Body of pancreas (tissue), 4 donors: ENCODE data around the gene ZNF774. TPM values are rescaled to one million over a fixed set of nuclear protein-coding genes. Genes with fewer than 3 reads are reported as not detected.

Experiments used
- ATAC-seq: fragments of 150-250 bp; one replicate; pipeline ENCODE4 v1.9.1; 2016
- DNase-seq, 4 donors: peaks; one replicate each; pipeline ENCODE4 v3.0.0-alpha.2; 2019
- H3K27ac ChIP-seq, 4 donors: fragments of 200-600 bp; sonication (generic); 1 replicate in 3 of 4; 2 replicates in 1 of 4; pipeline versions ENCODE4 v1.5.1 to v1.6.1; 2016 to 2019; ENCODE audit warnings: mild to moderate bottlenecking in 1 of 4, mixed read lengths in 1 of 4, moderate library complexity in 1 of 4
- H3K27me3 ChIP-seq, 2 donors: fragments of 200-600 bp; sonication (generic); one replicate each; pipeline ENCODE4 v1.6.0; 2016; ENCODE audit warnings: mild to moderate bottlenecking in 1 of 2
- H3K36me3 ChIP-seq, 2 donors: fragments of 200-600 bp; sonication (generic); replicated peaks in 1 of 2; 2 replicates each; pipeline ENCODE4 v1.5.1; 2016; ENCODE audit warnings: low read depth in 2 of 2; ENCODE audit not compliant: insufficient read depth in 1 of 2
- H3K4me1 ChIP-seq: fragments of 200-600 bp; sonication (generic); one replicate; pipeline ENCODE4 v1.6.0; 2016
- H3K4me3 ChIP-seq, 2 donors: fragments of 200-600 bp; sonication (generic); 1 replicate in 1 of 2; 2 replicates in 1 of 2; pipeline ENCODE4 v1.5.1; 2016 to 2019
- H3K9me3 ChIP-seq, 3 donors: fragments of 200-600 bp; sonication (generic); 1 replicate in 2 of 3; 2 replicates in 1 of 3; pipeline ENCODE4 v1.5.1; 2016
- CTCF ChIP-seq, 7 experiments: fragments of 450-650 bp in 4 of 7; fragments of 200-600 bp in 3 of 7; sonication (generic) in 3 of 7; IDR thresholded peaks; one replicate each; pipeline ENCODE4 v1.5.1; 2016 to 2019; ENCODE audit warnings: antibody characterized with exemption in 7 of 7
- POLR2A ChIP-seq, 3 donors: fragments of 450-650 bp; IDR thresholded peaks; one replicate each; pipeline ENCODE4 v1.6.1; 2016; ENCODE audit warnings: antibody characterized with exemption in 3 of 3, mild to moderate bottlenecking in 2 of 3
- WGBS, 2 donors: methylation state at CpG; one replicate each; pipeline ENCODE4 v1.1.5; 2017; 5-methylcytosine and 5-hydroxymethylcytosine counted together
- intact Hi-C: fragments of 100-400 bp; cut with DNase I; formaldehyde crosslinking; loops from one replicate; pipeline ENCODE4 v1.15.1; 2023
- total RNA-seq, 2 donors: library from RNA; depleted of rRNA; stranded (reverse); fragments of >200 nt; gene quantifications; one replicate each; pipeline ENCODE4 v1.1.0, GENCODE V29; 2016

The ZNF774 gene
- total RNA-seq, 2 donors from 2014 or later: 5.7 to 9.6 TPM

- H3K9me3 ChIP-seq: peaks cover 0 to 4% (median 0%) of the 10 kb centered on the region in 3 donors
- DNase-seq (no peak), ATAC-seq (no peak)
- H3K27me3 ChIP-seq: no peaks in the 10 kb centered on the region
- H3K4me3 ChIP-seq: no peak overlapping the region
- no peak overlapping the region for H3K27ac ChIP-seq
- no peak for TF ChIP-seq POLR2A (IDR thresholded peaks at IDR 0.05)
- no peaks in the 10 kb centered on the region for H3K36me3 ChIP-seq
- intact Hi-C loops: no loop called here
- H3K4me1 ChIP-seq: peaks cover 3% of the 10 kb centered on the region
These were observed 30.2 kb downstream of the ZNF774 start for GRCh38 chr15:90382320-90382719.

DNA sequence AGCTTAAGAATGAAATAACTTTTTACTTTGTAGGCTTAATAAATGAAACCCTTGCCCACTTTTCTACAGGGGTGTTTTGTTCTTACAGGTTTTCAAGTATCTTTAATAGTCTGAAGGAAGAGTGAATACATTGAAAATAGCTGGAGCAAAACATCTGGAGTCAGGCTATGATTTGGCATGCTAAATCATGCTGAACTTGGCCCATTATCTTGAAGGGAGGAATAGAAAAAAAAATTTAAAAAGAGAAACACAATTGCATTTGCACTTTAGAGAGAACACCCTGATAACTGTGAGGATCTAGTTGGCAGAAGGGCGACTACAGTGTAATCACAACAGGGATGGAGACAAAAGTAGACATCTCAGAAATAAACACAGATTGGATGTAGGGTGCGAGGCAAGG lies 34.1 kb downstream of the ZNF774 start:
- DNase-seq (no peak), ATAC-seq (no peak)
- Histone ChIP-seq H3K27me3 (no peaks in the 10 kb centered on the region), H3K9me3 (no peaks in the 10 kb centered on the region), H3K36me3 (no peaks in the 10 kb centered on the region), H3K27ac (no peak overlapping the region), H3K4me1 (peaks cover 30% of the 10 kb centered on the region), H3K4me3 (no peak overlapping the region)
- intact Hi-C loops: no loop called here
- 74 to 83% methylated on average over 2 of the region's 2 CpGs for WGBS, 2 donors
- TF ChIP-seq POLR2A (IDR thresholded peaks at IDR 0.05) (no peak), CTCF (IDR thresholded peaks at IDR 0.05) (no peak)

DNA sequence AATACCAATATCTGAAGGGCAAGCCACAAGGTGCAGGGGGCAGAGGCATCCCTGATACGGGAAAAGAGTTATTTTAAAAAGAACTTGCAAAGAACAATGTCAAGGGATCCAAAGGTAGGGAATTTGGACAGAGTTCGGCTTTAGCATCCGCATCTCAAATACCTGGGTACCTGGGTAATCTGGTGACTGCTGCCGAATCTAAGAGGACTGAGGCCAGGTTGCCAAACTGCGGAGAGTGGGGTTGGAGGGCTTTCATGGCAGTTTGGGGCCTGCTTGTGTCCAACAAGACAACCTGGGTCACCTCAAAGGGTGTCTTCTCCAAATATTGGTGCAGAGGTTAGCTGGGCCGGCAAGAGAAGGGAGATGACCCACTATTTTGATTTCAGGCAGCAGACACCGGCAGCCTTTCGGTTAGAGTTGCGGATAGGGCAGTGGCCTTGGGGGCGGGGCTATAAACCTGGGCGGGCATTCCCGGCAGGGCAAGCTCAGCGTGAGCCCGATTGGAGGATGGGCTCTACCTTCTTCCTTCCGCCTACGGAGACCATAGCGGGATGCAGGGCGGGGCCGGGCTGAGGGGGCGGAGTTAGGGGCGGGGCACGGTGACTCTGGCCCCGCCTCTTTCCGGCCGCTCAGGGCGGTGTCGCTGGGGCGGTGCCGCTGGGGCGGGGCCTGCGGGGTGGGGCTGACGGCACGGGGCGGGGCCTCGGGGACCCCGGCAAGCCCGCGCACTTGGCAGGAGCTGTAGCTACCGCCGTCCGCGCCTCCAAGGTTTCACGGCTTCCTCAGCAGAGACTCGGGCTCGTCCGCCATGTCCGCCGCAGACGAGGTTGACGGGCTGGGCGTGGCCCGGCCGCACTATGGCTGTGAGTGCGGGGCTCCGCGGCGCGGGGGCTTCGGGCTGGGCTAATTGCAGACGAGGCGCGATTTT lies 35.7 kb downstream of the ZNF774 start, which contains the start of gene IQGAP1:
IQGAP1 (plus strand) TSS at position 709 of the 928 bp plus-strand sequence; CDS start at position 809, 100 bp downstream.
- peak within 1 kb of the TSS; percentile 60 to 83 for H3K4me3 ChIP-seq
- intact Hi-C loops: no loop called here
- WGBS, 2 donors: 6 to 31% methylated on average over 5 to 29 of the region's 62 CpGs

GRCh38 chr15:90388462-90389380 lies 36.6 kb downstream of the ZNF774 start:
- ATAC-seq (peak; percentile 37), DNase-seq (peak; percentile 59 to 63 (median 62))
- WGBS, 2 donors: 0 to 2% methylated on average over 16 to 39 of the region's 52 CpGs
- no peaks in the 10 kb centered on the region for H3K27me3 ChIP-seq
- peak overlapping the region; percentile 60 to 83 for H3K4me3 ChIP-seq
- H3K36me3 ChIP-seq: no peaks in the 10 kb centered on the region
- intact Hi-C loops: no loop called here
- peak overlapping the region; percentile 93 to 100 (median 96) for H3K27ac ChIP-seq
- no peaks in the 10 kb centered on the region for H3K9me3 ChIP-seq
- H3K4me1 ChIP-seq: peaks cover 32% of the 10 kb centered on the region
- TF ChIP-seq POLR2A (IDR thresholded peaks at IDR 0.05) (no peak), CTCF (IDR thresholded peaks at IDR 0.05) (no peak)

More for the DNA sequence above, 35.7 kb downstream of the ZNF774 start, which contains the start of gene IQGAP1:
- peak; percentile 94 to 96 (median 96) for TF ChIP-seq POLR2A (IDR thresholded peaks at IDR 0.05)
- no peak for TF ChIP-seq CTCF (IDR thresholded peaks at IDR 0.05)
- ATAC-seq (peak; percentile 95), DNase-seq (peak; percentile 98 to 99 (median 98))
- no peaks in the 10 kb centered on the region for H3K36me3 ChIP-seq
- peaks cover 30% of the 10 kb centered on the region for H3K4me1 ChIP-seq
- peak within 1 kb of the TSS; percentile 93 to 100 (median 96) for H3K27ac ChIP-seq
- no peaks in the 10 kb centered on the region for H3K27me3 ChIP-seq
- no peaks in the 10 kb centered on the region for H3K9me3 ChIP-seq

- Histone ChIP-seq H3K27ac (peak overlapping the region in 3 of 4 donors; percentile 93 to 100 (median 96)), H3K9me3 (no peaks in the 10 kb centered on the region), H3K4me3 (no peak overlapping the region), H3K27me3 (no peaks in the 10 kb centered on the region), H3K4me1 (peaks cover 36% of the 10 kb centered on the region), H3K36me3 (no peaks in the 10 kb centered on the region)
- DNase-seq (no peak), ATAC-seq (no peak)
- intact Hi-C loops: no loop called here
- 31 to 34% methylated on average over 5 to 6 of the region's 6 CpGs for WGBS, 2 donors
- TF ChIP-seq CTCF (IDR thresholded peaks at IDR 0.05) (no peak), POLR2A (IDR thresholded peaks at IDR 0.05) (no peak)
These were observed 37.4 kb downstream of the ZNF774 start for GRCh38 chr15:90389513-90389912.
